ENCODE results near the gene AMMECR1L. TPM values are rescaled to one million over a fixed set of nuclear protein-coding genes. Genes with fewer than 3 reads are reported as not detected.
"Not testable (repeated sequence)": the region's sequence is repeated elsewhere in the genome, so short reads cannot be mapped to it uniquely, and the experiment has no call there.

The AMMECR1L gene
- total RNA-seq, 4 donors from 2014 or later: 18.3 to 26.1 (median 21.6) TPM

DNA sequence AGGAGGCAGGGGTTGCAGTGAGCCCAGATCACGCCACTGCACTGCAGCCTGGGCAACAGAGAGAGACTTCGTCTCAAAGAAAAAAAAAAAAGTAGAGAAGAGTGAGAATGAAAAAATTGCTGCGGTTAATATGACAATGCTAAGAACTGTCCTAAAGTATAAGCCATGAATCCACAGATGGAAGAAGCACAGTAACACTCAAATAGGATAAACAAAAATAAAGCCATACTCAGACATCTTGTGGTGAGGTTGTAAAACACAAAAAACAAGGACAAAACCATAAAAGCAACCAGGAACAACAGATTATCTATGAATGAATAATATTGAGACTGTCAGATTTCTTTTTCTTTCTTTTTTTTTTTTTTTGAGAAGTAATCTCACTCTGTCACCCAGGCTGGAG lies 50.8 kb downstream of the AMMECR1L start:
- ATAC-seq (ENCODE audit: low FRiP score) (no peak), DNase-seq (ENCODE audit: low spot score) (no peak)
- TF ChIP-seq, protein P1, sequence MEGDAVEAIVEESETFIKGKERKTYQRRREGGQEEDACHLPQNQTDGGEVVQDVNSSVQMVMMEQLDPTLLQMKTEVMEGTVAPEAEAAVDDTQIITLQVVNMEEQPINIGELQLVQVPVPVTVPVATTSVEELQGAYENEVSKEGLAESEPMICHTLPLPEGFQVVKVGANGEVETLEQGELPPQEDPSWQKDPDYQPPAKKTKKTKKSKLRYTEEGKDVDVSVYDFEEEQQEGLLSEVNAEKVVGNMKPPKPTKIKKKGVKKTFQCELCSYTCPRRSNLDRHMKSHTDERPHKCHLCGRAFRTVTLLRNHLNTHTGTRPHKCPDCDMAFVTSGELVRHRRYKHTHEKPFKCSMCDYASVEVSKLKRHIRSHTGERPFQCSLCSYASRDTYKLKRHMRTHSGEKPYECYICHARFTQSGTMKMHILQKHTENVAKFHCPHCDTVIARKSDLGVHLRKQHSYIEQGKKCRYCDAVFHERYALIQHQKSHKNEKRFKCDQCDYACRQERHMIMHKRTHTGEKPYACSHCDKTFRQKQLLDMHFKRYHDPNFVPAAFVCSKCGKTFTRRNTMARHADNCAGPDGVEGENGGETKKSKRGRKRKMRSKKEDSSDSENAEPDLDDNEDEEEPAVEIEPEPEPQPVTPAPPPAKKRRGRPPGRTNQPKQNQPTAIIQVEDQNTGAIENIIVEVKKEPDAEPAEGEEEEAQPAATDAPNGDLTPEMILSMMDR (IDR thresholded peaks at IDR 0.05): no peak

DNA sequence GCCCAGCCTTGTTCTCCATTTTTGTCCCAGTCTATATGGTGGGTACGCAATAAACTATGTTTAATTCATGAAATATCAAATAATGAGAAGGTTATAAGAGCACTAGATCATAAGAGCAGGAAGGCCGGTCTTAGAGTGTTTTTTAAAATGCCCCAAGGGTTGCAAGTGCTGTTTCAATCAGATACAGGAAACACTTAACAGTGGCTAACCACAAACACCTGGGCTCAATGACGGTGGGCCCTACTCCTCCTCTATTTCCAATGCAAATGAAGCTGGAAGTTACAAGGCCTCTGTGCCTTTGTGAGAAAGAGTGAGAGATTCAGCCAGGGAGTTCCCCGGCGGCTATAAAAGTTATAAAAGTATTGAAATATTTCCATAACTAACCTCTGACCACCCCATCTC lies 55.9 kb downstream of the AMMECR1L start:
- TF ChIP-seq, protein P1 (IDR thresholded peaks at IDR 0.05): no peak
- ATAC-seq (ENCODE audit: low FRiP score) (no peak), DNase-seq (ENCODE audit: low spot score) (no peak)

DNA sequence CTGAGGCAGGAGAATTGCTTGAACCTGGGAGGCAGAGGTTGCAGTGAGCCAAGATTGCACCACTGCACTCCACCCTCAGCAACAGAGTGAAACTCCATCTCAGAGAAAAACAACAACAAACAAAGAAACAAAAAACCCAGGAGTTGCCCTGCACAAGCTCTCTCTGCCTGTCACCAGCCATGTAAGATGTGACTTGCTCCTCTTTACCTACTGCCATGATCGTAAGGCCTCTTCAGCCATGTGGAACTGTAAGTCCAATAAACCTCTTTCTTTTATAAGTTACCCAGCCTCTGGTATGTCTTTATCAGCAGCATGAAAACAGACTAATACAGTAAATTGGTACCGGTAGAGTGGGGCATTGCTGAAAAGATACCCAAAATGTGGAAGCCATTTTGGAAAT lies 59.0 kb downstream of the AMMECR1L start:
- ATAC-seq (ENCODE audit: low FRiP score); DNase-seq (ENCODE audit: low spot score): not testable (repeated sequence)

DNA sequence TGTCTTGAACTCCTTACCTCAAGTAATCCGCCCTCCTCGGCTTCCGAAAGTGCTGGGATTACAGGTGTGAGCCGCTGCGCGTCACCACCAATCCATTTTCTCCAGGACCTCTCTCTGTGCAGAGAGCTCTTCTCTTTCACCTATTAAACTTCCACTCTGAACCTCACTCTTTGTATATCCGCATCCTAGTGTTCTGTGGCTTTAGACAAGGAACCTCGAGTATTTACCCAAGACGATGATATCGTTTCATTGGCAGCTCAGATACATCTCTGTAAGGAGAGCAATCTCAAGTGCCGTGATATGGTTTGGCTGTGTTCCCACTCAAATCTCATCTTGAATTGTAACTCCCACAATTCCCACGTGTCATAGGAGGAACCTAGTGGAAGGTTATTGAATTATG lies 59.7 kb downstream of the AMMECR1L start:
- TF ChIP-seq, protein P1 (IDR thresholded peaks at IDR 0.05): no peak
- no peak for DNase-seq (ENCODE audit: low spot score)
- no peak for ATAC-seq (ENCODE audit: low FRiP score)

DNA sequence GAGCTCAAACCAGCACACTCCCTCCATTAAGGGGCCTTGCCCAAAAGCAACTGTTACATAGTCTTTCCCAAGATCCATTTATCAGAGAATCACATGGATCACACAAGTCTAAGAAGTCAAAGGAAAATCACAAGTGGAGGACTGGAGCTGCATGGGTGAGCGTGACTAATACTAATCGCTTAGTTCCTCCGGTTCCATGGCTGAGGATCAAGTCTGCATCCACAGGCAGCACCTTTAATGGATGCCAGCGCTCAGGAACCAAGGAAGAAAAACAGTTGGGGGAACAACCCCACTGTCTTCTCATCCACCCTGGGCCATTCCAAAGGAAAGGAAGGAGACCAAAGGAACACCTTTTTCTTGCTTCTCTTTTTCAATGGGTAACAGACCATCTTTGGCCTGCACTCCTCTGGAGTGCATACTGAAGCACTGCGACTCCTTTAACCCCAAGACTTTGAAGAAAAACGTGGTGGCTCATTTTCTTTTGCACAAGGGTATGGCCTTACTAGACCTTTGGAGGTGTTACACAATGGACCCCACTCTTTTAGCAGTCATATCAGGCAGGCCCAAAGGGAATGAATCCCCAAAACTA lies 65.6 kb downstream of the AMMECR1L start:
- no peak for ATAC-seq (ENCODE audit: low FRiP score)
- TF ChIP-seq, protein P1 (IDR thresholded peaks at IDR 0.05): no peak
- DNase-seq (ENCODE audit: low spot score): no peak

DNA sequence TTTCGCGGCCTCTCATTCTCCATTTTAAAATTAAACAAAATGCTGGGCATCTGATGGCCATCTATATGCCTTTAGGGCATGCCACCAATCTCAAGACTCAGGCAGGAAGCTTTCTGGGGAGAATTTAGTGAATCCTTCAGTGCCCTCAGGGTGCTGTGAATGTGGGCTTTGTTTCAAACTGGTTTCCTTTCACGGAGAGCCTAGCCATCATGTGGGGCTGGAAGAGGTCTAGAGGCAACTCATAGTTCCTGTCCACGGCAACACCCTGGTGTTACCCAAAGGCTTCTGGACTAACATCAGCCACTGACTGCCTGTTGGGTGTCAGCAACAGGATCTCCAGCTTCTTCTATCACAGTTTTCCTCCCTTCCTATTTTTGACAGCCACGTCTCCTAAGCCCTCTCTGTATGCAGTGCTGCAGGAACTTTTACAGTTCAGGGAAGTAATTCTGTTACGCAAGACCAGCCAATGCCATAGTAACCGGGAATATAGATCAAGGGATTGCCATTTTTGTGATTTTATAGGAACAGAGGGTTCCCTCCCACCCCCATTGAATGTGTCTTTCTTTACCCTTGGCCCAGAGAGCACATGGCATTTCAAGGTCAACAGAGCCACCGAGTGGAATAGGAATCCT lies 66.8 kb downstream of the AMMECR1L start:
- no peak for DNase-seq (ENCODE audit: low spot score)
- ATAC-seq (ENCODE audit: low FRiP score): no peak

DNA sequence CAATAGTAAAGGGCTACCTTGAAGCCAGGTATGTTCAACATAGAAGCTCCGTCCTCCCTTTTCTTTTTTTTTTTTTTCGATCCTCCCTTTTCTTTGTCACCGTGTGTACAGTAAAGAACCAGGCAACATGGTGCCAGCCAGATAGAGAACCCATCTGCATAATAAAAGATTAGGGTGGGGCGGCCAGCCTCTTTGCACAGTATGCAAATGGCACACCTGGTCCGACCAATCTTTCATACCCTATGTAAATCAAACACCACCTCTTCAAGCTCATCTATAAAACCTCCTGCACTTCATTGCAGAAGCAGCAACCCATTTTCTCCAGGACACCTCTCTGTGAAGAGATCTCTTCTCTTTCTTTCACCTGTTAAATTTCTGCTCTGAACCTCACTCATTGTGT lies 67.5 kb downstream of the AMMECR1L start:
- ATAC-seq (ENCODE audit: low FRiP score): no peak
- TF ChIP-seq, protein P1 (IDR thresholded peaks at IDR 0.05): no peak
- DNase-seq (ENCODE audit: low spot score): no peak

More for the DNA sequence above, 66.8 kb downstream of the AMMECR1L start:
- TF ChIP-seq, protein P1 (IDR thresholded peaks at IDR 0.05): no peak
